Jurkat, Clone E6-1 (cell line): Measurements from ENCODE around the gene IGFBP5.

Experiments
- DNase-seq: peaks from one replicate; pipeline ENCODE4 v3.0.0-alpha.2; 2011; ENCODE audit warnings: low read depth, low spot score
- H3K4me3 ChIP-seq: 2 replicates; pipeline ENCODE4 v1.5.1; 2011; ENCODE audit warnings: mild to moderate bottlenecking, low read length, control low read depth, moderate library complexity

IGFBP5 gene

GRCh38 chr2:216653093-216653799 is 42.1 kb downstream of the IGFBP5 start:
- no peak for DNase-seq
- H3K4me3 ChIP-seq = no peak overlapping the region

DNA sequence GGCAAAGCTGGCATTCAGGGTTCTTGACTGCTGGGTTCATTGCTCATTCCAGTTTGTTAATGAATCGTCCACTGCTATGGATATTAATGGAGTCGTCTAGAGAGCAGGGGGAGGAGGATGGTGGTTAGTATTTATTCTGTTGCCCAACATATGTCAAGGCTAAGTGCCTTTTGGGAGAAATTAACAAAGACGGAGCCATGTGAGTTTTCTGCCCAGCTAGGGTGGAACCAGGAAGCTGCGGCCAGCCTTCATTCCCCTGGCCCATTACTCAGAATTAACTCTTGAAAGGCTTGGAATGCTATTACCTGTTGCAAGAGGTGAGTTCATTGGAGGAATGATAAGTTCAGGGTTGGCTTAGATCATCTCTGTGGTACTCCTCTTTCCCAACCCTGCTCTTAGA is 42.8 kb downstream of the IGFBP5 start:
- H3K4me3 ChIP-seq = no peak overlapping the region
- no peak for DNase-seq

- no peak overlapping the region for H3K4me3 ChIP-seq
- no peak for DNase-seq
Measured at GRCh38 chr2:216651351-216651881, 43.9 kb downstream of the IGFBP5 start.

- no peak for DNase-seq
- no peak overlapping the region for H3K4me3 ChIP-seq
Measured at GRCh38 chr2:216650626-216651257, 44.6 kb downstream of the IGFBP5 start.

- no peak overlapping the region for H3K4me3 ChIP-seq
- no peak for DNase-seq
Measured at GRCh38 chr2:216649574-216649973, 45.8 kb downstream of the IGFBP5 start.

GRCh38 chr2:216648105-216648504 is 47.2 kb downstream of the IGFBP5 start:
- H3K4me3 ChIP-seq = no peak overlapping the region
- DNase-seq = no peak

DNA sequence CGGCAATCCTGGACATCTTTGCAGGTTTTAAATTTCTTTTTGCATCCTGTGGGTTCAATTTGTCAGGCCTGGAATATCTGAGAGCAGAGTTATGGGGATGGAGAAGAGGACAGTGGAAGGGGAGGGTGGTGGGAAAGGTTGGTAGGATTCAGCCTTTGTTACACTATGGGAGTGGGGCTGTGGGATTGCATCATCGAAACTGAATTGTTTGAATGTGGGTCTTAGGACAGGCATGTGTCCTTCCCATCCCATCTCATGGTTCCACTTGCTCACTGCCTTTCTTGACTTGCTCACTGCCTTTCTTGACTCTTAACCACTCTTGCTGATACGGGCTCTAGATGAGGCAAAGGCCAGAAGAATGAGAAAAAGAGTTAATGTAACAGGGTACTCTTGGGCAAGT is 49.2 kb downstream of the IGFBP5 start:
- H3K4me3 ChIP-seq = no peak overlapping the region
- no peak for DNase-seq

- DNase-seq = no peak
- H3K4me3 ChIP-seq = no peak overlapping the region
Measured at GRCh38 chr2:216645636-216645950, 49.8 kb downstream of the IGFBP5 start.

GRCh38 chr2:216644842-216645635 is 50.3 kb downstream of the IGFBP5 start:
- peak; percentile 65 for DNase-seq
- no peak overlapping the region for H3K4me3 ChIP-seq

DNA sequence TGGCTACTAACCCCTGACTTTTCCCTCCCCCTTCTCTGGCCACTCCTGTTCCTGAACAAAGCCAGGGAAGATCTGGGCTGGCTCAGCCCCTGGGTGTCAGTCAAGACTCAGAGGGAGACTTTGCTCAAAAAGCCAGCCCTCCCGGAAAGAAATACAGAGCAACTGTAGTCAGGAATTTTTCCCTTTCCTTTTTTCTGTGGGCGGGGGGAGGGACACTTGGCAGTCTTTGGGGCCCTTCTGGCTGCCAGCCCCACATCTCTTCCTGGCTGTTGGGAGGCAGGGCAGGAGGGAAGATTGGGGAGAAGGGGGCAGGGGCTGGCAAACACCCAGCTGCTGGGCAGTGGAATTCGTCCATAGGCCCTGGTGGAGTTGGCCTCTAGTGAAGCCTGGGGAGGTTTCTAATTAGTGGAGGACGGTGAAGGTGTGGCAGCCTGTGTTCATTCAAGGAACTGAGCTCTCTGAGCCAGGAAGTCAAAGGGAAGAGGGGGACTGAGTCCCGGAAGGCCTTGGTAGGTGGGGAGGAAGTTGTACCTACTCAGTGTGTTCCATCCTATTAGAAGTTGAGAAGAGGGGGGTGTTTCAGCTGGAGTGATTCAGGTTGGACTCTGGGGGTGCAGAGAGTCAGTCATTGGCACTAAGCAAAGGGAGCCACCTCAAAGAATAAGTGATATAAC is 51.2 kb downstream of the IGFBP5 start:
- peak; percentile 33 for DNase-seq

GRCh38 chr2:216637472-216637871 is 57.9 kb downstream of the IGFBP5 start:
- DNase-seq = no peak
- no peak overlapping the region for H3K4me3 ChIP-seq

More for the DNA sequence above, 51.2 kb downstream of the IGFBP5 start:
- H3K4me3 ChIP-seq = no peak overlapping the region

DNA sequence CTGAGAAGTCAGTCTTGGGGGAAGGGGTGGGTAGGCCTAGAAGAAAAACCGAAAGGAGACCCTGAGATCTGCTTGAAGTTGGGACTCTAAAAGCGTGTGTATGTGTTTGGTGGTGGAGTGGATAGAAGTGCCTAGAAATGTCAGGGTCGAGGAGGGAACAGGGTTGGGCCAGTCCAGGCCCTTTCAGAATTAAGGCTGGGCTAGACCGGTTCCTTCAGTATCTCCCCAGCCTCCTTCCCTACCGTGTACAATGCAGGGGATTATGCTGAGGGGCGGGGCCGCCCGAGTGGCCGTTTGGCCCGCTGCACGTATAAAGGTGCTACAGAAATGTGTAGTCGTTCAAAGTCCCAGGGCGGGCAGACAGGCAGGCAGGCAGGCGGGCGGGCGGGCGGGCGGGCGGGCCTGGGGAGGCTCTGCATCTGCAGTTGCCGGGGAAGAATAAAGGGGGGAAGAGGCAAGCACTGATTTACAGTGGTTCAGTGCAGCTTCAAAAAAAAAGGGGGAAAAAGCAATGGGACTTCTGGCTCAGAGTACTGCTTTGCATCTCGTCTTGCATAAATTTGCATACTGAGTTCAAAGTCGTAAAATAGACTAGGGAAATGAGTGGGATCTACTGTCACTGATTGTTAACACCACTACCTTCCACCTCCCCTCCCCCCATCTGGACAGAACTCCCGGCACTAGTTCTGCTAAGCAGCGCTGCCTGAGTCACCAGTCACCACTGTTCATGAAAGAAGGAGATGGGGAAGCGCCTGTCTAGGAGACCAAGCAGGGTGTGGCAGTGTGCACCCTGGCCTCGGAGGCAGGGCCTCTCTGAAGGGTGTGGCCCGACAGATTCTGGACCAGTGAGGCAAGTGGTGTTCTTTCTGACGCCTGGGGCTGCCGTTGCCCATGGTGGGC is 58.5 kb downstream of the IGFBP5 start:
- no peak for DNase-seq
- H3K4me3 ChIP-seq = no peak overlapping the region

DNA sequence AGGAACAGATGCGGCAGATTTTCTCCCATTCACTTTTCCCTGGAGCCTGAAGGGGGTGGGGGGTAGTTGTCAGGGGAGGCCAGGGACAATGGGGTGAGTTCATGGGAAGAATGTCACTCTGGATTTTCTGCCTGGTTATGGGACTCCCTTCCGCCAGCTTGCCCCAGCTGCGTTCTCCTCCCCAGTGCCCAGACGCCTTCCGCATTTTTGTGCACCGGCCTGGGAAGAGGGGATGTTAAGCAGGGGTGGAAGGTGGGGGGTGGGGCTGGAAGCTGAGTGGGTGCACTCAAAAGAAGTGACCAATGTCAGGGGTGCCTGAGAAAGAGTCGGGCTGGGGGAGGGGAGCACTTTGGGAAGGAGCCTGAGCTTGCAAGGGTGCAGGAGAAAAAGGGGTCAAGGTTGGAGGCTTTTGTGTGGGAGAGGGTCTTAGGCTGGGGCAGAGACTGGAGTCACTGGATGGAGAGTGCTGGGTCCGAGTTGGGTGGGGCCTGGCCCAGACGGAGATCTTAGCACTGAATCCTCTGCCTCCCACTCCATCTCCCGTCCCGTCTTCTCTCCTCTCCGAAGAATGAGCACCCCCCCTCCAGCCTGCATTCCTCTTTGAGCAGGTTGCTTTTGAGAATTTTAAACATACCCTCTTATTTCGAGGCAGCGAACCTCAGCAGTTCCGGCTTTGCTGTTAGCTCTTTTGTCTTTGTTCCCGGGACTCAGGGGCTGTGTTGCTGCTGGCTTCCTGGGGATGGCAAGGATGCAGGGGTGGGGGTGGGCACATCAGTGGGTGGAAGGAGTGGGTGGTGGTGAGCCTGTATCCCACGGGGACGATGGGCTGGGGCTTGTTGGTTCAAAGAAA is 59.4 kb downstream of the IGFBP5 start:
- no peak overlapping the region for H3K4me3 ChIP-seq
- no peak for DNase-seq

- peak overlapping the region; percentile 82; the same call in 1 of the 2 replicates for H3K4me3 ChIP-seq
Measured at GRCh38 chr2:216635171-216635570, 60.2 kb downstream of the IGFBP5 start.

DNA sequence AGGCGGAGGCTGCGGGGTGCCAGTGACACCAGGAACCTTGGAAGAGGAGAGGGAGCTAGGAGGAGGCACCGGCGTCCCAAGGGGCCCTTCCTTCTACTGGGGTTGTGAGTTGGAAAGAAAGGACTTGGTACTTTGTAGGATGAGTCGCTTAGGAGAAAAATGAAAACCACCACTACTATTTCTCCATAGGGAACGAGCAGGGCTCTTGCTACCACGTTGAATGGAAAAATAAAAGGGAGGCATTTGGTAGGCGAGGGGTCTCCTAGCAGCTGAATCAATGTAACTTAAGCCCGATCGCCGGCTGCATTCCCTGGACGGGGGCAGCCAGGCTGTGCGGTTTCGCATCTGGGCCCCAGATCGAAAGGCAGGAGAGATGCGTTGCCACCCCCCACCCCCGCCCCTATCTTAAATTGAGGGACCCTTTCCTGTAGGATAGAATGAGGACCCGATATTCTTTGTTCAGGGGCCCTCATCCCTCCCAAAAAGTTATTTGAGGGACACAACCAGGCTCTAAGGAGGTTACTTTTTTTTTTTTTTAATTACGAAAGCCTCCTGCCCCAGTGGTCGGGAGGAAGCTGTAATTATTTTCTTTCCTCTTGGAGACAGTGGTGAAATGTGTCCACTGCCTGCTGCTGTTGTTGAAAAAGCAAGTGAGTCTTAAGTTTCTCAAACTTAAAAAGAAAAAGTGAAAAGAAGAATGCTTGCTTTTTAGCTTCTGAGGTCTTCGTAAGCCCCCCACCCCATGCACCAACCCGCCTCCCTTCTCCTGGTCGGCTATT is 60.8 kb downstream of the IGFBP5 start:
- peak overlapping the region; percentile 82 for H3K4me3 ChIP-seq
- DNase-seq = no peak

More at GRCh38 chr2:216635171-216635570, 60.2 kb downstream of the IGFBP5 start:
- no peak for DNase-seq

DNA sequence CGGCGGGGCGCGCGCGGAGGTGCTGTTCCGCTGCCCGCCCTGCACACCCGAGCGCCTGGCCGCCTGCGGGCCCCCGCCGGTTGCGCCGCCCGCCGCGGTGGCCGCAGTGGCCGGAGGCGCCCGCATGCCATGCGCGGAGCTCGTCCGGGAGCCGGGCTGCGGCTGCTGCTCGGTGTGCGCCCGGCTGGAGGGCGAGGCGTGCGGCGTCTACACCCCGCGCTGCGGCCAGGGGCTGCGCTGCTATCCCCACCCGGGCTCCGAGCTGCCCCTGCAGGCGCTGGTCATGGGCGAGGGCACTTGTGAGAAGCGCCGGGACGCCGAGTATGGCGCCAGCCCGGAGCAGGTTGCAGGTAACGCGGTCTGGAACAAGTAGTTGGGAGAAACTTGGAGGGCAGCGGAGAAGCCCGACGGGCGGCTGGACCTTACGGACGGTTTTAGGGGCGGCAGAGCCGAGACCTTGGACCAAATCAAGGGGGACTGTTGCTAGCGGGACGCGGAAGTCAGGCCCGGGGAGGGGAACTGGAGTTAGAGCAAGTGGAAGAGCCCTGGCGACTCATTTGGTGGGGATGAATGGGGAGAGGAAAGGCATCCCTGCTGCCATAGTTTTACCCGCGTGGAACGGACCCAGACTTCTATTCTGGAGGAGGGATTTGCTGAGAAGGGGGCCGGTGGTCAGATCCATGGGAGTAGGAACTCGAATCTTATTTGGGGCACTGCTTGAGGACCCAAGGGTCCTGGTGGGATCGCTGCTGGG is 61.6 kb downstream of the IGFBP5 start:
- H3K4me3 ChIP-seq = peak overlapping the region; percentile 82
- DNase-seq = no peak
